ENCODE measurements around the gene CEPT1.

GRCh38 chr1:111192074-111192473, 52.1 kb downstream of the CEPT1 start:
- TF ChIP-seq EZH2phosphoT487 (IDR thresholded peaks at IDR 0.05; ENCODE audit: insufficient read depth, low read depth) (no peak), EZH2 (IDR thresholded peaks at IDR 0.05; ENCODE audit: insufficient read depth, poor library complexity, severe bottlenecking) (no peak)

All from GM23248 (cell line).